Gastroesophageal sphincter (tissue), 4 donors: Measurements from ENCODE around the gene COL25A1. TPM values are rescaled to one million over a fixed set of nuclear protein-coding genes. Genes with fewer than 3 reads are reported as not detected.
"Not testable (repeated sequence)": the region's sequence is repeated elsewhere in the genome, so short reads cannot be mapped to it uniquely, and the experiment has no call there.

Source experiments
- ATAC-seq: fragments of 150-250 bp; one replicate; pipeline ENCODE4 v1.9.1; 2016; ENCODE audit warnings: mild to moderate bottlenecking, moderate library complexity
- H3K27ac ChIP-seq, 4 donors: fragments of 200-600 bp; sonication (generic) in 3 of 4; 1 replicate in 3 of 4; 2 replicates in 1 of 4; pipeline ENCODE4 v1.5.1; 2016 to 2019
- H3K27me3 ChIP-seq: fragments of 200-600 bp; sonication (generic); one replicate; pipeline ENCODE4 v1.5.1; 2019
- H3K36me3 ChIP-seq, 2 donors: fragments of 200-600 bp; sonication (generic); one replicate each; pipeline ENCODE4 v1.5.1; 2019; ENCODE audit warnings: control low read depth in 1 of 2
- H3K4me1 ChIP-seq, 3 donors: fragments of 200-600 bp; sonication (generic); 1 replicate in 2 of 3; 2 replicates in 1 of 3; pipeline ENCODE4 v1.5.1; 2016 to 2019; ENCODE audit warnings: control low read depth in 2 of 3
- H3K4me3 ChIP-seq, 2 donors: fragments of 200-600 bp; sonication (generic); one replicate each; pipeline ENCODE4 v1.5.1; 2019; ENCODE audit warnings: mild to moderate bottlenecking in 1 of 2, moderate library complexity in 1 of 2
- H3K9me3 ChIP-seq, 3 donors: fragments of 200-600 bp; sonication (generic); one replicate each; pipeline ENCODE4 v1.5.1; 2017 to 2019; ENCODE audit warnings: control low read depth in 2 of 3
- EP300 ChIP-seq: sonication (generic); formaldehyde crosslinking; IDR thresholded peaks from one replicate; pipeline ENCODE4 v1.6.1; 2017; ENCODE audit warnings: antibody characterized with exemption, mild to moderate bottlenecking
- POLR2A ChIP-seq, 2 donors: fragments of 450-650 bp; IDR thresholded peaks; one replicate each; pipeline ENCODE4 v1.6.1; 2017; ENCODE audit warnings: antibody characterized with exemption in 2 of 2, mild to moderate bottlenecking in 2 of 2, moderate library complexity in 1 of 2
- POLR2AphosphoS5 ChIP-seq: sonication (generic); formaldehyde crosslinking; IDR thresholded peaks from one replicate; pipeline ENCODE4 v1.6.1; 2017; ENCODE audit warnings: antibody characterized with exemption
- WGBS, 2 donors: methylation state at CpG; one replicate each; pipeline ENCODE4 v1.1.5; 2018; ENCODE audit warnings: low coverage in 1 of 2; 5-methylcytosine and 5-hydroxymethylcytosine counted together
- total RNA-seq, 4 donors: library from RNA; depleted of rRNA; stranded (reverse); fragments of >200 nt; gene quantifications; one replicate each; pipeline ENCODE4 v1.1.0, GENCODE V29; 2016
- TF ChIP-seq, protein P1 (sequence below), 4 experiments: fragments of 200-600 bp in 2 of 4; fragments of 450-650 bp in 2 of 4; sonication (generic) in 1 of 4; IDR thresholded peaks; one replicate each; pipeline ENCODE4 v1.5.1; 2017 to 2019; ENCODE audit warnings: antibody characterized with exemption in 4 of 4, mild to moderate bottlenecking in 2 of 4, moderate library complexity in 2 of 4

The COL25A1 gene
- total RNA-seq, 4 donors from 2014 or later, result 0.40 to 1.8 (median 1.0) TPM

DNA sequence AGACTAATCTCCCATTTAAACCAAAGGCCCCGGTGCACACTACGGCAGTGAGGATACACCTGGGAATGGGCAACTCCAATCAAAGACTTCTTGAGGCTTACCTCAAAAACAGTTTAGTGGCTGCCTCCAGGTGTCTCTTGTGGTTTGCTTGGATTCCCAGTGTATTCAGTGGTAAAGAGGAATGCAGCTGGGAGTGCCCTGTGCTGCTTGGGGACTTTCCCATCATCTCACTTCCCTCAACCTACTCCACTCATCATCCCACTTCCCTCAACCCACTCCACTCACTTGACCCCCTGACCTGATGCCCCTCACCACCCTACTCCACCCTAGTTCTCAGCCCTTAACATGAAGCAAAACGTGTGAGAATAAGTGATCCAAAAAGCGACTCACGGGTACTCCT, 362.3 kb downstream of the COL25A1 start:
- Histone ChIP-seq H3K36me3 (no peaks in the 10 kb centered on the region), H3K4me1 (no peaks in the 10 kb centered on the region), H3K27me3 (no peaks in the 10 kb centered on the region), H3K27ac (no peak overlapping the region), H3K4me3 (no peak overlapping the region), H3K9me3 (no peaks in the 10 kb centered on the region)
- WGBS, 2 donors, result 93 to 100% methylated on average over 2 of the region's 5 CpGs
- TF ChIP-seq, protein P1, sequence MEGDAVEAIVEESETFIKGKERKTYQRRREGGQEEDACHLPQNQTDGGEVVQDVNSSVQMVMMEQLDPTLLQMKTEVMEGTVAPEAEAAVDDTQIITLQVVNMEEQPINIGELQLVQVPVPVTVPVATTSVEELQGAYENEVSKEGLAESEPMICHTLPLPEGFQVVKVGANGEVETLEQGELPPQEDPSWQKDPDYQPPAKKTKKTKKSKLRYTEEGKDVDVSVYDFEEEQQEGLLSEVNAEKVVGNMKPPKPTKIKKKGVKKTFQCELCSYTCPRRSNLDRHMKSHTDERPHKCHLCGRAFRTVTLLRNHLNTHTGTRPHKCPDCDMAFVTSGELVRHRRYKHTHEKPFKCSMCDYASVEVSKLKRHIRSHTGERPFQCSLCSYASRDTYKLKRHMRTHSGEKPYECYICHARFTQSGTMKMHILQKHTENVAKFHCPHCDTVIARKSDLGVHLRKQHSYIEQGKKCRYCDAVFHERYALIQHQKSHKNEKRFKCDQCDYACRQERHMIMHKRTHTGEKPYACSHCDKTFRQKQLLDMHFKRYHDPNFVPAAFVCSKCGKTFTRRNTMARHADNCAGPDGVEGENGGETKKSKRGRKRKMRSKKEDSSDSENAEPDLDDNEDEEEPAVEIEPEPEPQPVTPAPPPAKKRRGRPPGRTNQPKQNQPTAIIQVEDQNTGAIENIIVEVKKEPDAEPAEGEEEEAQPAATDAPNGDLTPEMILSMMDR (IDR thresholded peaks at IDR 0.05), result no peak
- TF ChIP-seq EP300 (no peak), POLR2AphosphoS5 (no peak), POLR2A (IDR thresholded peaks at IDR 0.05) (no peak)
- no peak for ATAC-seq

DNA sequence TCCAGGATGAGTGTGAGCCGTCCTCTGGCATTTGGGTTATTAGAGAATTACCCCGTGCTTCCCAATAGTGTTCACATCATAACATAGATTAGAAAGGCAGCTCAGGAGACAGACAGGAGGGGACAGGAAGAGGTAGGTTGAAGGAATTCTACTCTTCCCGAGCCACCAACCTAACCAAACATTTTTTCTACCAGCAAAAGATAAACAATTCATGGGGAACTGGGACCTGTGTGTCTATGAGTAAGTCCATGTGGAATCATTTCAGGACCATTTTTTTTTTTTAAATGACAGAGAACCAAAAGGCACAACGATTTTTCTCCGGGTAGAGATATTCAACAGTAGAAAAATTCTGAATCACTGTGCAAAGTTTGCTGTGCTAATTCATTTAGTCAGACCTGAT, 365.4 kb downstream of the COL25A1 start:
- H3K27ac ChIP-seq, result no peak overlapping the region
- TF ChIP-seq, protein P1 (IDR thresholded peaks at IDR 0.05), result no peak
- TF ChIP-seq POLR2AphosphoS5 (no peak), POLR2A (IDR thresholded peaks at IDR 0.05) (no peak), EP300 (no peak)
- H3K27me3 ChIP-seq, result no peaks in the 10 kb centered on the region
- no peaks in the 10 kb centered on the region for H3K4me1 ChIP-seq
- no peaks in the 10 kb centered on the region for H3K9me3 ChIP-seq
- no peak for ATAC-seq
- no peaks in the 10 kb centered on the region for H3K36me3 ChIP-seq
- no peak overlapping the region for H3K4me3 ChIP-seq
- 33 to 39% methylated on average over 4 to 5 of the region's 5 CpGs for WGBS, 2 donors

GRCh38 chr4:108933925-108934324, 368.5 kb downstream of the COL25A1 start:
- not testable (repeated sequence) for ATAC-seq, H3K27me3 ChIP-seq, H3K27ac ChIP-seq, H3K36me3 ChIP-seq, H3K9me3 ChIP-seq, H3K4me1 ChIP-seq, H3K4me3 ChIP-seq
- 89 to 95% methylated on average over 3 to 4 of the region's 5 CpGs for WGBS, 2 donors

DNA sequence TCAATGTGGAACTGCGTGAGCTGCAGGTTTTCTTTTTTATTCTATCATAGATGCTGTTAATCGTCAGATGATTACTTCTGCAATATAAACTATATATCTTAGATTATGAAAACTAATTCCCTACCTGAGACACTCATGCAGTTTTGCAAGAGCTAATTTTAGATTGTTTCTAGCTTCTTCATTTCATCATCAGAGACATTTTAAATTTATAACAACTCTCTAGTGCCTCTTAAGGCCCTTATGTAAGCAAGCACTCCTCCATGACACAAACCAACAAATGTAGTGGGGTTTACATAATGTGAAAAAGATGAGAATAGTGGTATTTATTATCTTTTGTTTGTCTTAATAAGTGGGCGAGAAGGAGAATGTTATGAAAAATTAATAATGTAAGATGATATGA, 369.4 kb downstream of the COL25A1 start:
- Histone ChIP-seq H3K4me1 (no peaks in the 10 kb centered on the region), H3K27me3 (no peaks in the 10 kb centered on the region), H3K27ac (no peak overlapping the region), H3K9me3 (no peaks in the 10 kb centered on the region), H3K4me3 (no peak overlapping the region), H3K36me3 (no peaks in the 10 kb centered on the region)
- no peak for TF ChIP-seq POLR2A (IDR thresholded peaks at IDR 0.05)
- TF ChIP-seq, protein P1 (IDR thresholded peaks at IDR 0.05), result no peak
- no peak for TF ChIP-seq EP300
- TF ChIP-seq POLR2AphosphoS5, result no peak
- WGBS, 2 donors, result 46 to 52% methylated on average over 3 of the region's 3 CpGs
- ATAC-seq, result no peak

DNA sequence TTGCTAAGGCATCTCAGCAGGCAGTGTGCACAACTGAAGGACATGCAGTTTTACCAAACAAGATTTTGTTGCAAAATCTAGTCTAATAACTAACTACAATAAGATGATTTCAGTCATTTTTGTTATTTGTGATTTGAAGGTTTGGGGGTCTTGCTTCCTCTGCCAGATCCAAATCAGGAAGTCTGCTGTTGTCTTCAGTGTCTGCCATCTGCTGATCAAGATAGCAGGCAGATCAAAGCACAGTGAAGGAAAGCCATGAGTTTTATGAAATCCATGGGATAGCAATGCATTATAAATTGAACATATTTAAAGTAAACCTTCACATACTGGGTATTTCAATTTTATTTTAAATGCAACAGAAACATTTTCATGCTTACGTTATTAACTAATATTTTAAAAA, 370.5 kb downstream of the COL25A1 start:
- H3K36me3 ChIP-seq, result no peaks in the 10 kb centered on the region
- TF ChIP-seq EP300, result no peak
- TF ChIP-seq, protein P1 (IDR thresholded peaks at IDR 0.05), result no peak
- TF ChIP-seq POLR2A (IDR thresholded peaks at IDR 0.05), result no peak
- TF ChIP-seq POLR2AphosphoS5, result no peak
- WGBS, 2 donors, result 52 to 100% methylated on average over 1 of the region's 1 CpG
- no peak overlapping the region for H3K27ac ChIP-seq
- no peaks in the 10 kb centered on the region for H3K27me3 ChIP-seq
- H3K4me1 ChIP-seq, result no peaks in the 10 kb centered on the region
- ATAC-seq, result no peak
- H3K4me3 ChIP-seq, result no peak overlapping the region
- no peaks in the 10 kb centered on the region for H3K9me3 ChIP-seq

DNA sequence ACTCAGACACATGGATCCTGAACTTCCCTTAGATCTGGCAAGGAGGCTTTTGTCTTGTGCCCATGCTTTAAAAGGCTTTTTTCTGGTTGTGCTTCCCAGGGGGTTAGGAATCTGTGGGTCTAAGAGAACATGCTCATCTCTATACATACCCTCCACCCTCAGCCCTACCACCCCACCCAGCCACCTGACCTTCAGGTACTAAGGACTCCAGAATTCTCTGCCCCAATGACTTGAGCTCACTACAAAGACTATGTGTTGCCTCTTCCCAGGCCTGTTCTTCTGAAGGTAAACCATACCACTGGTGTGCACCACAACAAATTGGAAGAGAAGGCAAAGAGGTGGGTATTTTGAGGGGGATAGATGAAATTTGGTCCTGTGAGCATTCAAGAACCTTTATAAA, 372.3 kb downstream of the COL25A1 start:
- H3K27me3 ChIP-seq, result no peaks in the 10 kb centered on the region
- no peak for ATAC-seq
- no peaks in the 10 kb centered on the region for H3K4me1 ChIP-seq
- H3K27ac ChIP-seq, result no peak overlapping the region
- H3K4me3 ChIP-seq, result no peak overlapping the region
- no peaks in the 10 kb centered on the region for H3K36me3 ChIP-seq
- no peaks in the 10 kb centered on the region for H3K9me3 ChIP-seq
- TF ChIP-seq, protein P1 (IDR thresholded peaks at IDR 0.05), result no peak
- TF ChIP-seq POLR2AphosphoS5 (no peak), POLR2A (IDR thresholded peaks at IDR 0.05) (no peak), EP300 (no peak)
